Measurements from ENCODE around the gene GJD4.

GJD4 gene

GRCh38 chr10:35569111-35569707 is 35.9 kb upstream of the GJD4 start:
- TF ChIP-seq TAF1 (IDR thresholded peaks at IDR 0.05; ENCODE audit: borderline replicate concordance, low read depth, low read length) (no peak), POLR2A (IDR thresholded peaks at IDR 0.05; ENCODE audit: low read depth, low read length) (no peak), POLR2AphosphoS5 (IDR thresholded peaks at IDR 0.05; ENCODE audit: low read depth, low read length) (no peak)
- DNase-seq (ENCODE audit: insufficient read length) (no peak), FAIRE-seq (no peak)

- FAIRE-seq (no peak), DNase-seq (ENCODE audit: insufficient read length) (no peak)
- TF ChIP-seq TAF1 (IDR thresholded peaks at IDR 0.05; ENCODE audit: borderline replicate concordance, low read depth, low read length) = no peak
- TF ChIP-seq POLR2AphosphoS5 (IDR thresholded peaks at IDR 0.05; ENCODE audit: low read depth, low read length) = no peak
- TF ChIP-seq POLR2A (IDR thresholded peaks at IDR 0.05; ENCODE audit: low read depth, low read length) = no peak
Observed at GRCh38 chr10:35569836-35570235, 35.3 kb upstream of the GJD4 start.

DNA sequence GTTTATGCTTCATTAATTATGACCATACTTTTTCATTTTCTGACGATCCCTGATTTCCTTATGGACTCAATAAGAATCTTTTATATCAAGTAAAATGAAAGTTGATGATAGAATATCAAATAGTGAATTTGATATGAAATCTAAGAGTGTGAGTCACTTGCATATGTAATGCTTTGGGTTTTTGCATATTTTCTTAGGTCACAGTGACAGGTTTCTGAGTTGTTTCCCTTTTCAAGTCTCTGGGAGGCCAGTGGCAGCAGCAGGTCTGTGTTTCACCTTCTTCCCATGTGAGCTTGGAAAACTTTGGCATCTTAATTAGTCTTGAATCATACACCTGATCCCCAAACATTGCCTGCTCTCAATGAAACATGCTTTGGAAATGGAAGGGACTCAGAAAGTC is 34.7 kb upstream of the GJD4 start:
- no peak for DNase-seq (ENCODE audit: insufficient read length)
- no peak for FAIRE-seq
- no peak for TF ChIP-seq POLR2AphosphoS5 (IDR thresholded peaks at IDR 0.05; ENCODE audit: low read depth, low read length)
- TF ChIP-seq TAF1 (IDR thresholded peaks at IDR 0.05; ENCODE audit: borderline replicate concordance, low read depth, low read length) = no peak

DNA sequence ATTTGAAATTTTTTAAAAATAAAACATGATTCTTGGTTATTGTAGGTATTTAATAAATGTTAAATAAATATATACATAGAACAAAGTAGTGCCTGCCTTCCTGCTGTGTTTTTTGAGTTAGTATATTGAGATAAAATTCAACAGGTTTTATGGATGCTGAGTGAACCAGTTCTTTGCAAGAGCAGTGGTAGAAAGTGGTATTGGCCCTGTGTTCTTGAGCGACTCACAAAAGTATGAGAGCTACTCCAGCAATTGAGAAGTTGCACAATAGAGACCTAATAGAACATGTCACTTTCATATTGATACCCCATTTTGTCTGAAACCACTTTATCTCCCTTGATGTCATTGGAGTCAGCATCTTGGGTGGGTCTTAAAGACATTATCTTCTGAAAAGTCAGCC is 32.6 kb upstream of the GJD4 start:
- FAIRE-seq (no peak), DNase-seq (ENCODE audit: insufficient read length) (no peak)
- no peak for TF ChIP-seq POLR2AphosphoS5 (IDR thresholded peaks at IDR 0.05; ENCODE audit: low read depth, low read length)
- no peak for TF ChIP-seq POLR2A (IDR thresholded peaks at IDR 0.05; ENCODE audit: low read depth, low read length)
- TF ChIP-seq TAF1 (IDR thresholded peaks at IDR 0.05; ENCODE audit: borderline replicate concordance, low read depth, low read length) = no peak

DNA sequence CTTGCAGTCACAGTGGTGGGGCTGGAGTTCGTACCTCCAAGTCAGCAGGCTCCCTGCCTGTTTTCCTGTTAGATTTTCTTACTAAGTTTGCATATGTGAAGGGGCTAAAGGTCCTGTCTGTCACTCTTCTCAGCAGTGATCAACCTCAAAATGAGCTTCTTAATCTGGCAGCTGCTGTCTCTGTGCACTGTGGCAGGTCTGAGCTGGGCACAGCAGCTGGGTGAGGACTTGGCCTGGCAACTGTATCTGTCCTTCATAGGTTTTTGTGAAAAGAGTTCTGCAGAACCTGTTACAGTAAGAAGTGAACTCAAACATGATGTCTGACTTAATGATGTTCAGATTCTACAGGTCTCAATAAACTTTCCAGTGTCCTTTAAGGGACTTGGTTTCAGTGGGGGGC is 31.3 kb upstream of the GJD4 start:
- DNase-seq (ENCODE audit: insufficient read length) (no peak), FAIRE-seq (no peak)
- TF ChIP-seq TAF1 (IDR thresholded peaks at IDR 0.05; ENCODE audit: borderline replicate concordance, low read depth, low read length) (no peak), POLR2AphosphoS5 (IDR thresholded peaks at IDR 0.05; ENCODE audit: low read depth, low read length) (no peak), POLR2A (IDR thresholded peaks at IDR 0.05; ENCODE audit: low read depth, low read length) (no peak)

DNA sequence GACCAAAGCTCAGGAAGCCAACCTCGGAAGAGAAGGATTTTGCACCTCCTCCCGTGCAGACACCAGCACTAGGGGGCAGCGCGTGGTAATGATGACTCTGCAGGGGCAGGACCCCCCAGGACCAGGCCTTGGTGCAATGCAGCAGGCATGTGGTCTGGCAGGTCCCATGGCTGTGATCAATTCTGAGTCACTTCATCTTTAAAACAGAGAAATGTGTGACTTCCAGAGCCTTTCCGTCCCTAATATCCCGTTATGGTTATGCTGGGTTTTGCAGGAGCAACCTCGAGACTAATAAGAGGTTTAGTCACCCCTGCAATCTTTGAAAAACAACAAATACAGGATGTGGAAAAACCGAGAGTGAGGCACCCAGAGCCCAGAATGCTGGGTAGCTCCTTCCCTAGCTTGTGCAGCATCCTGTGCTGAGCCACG is 30.2 kb upstream of the GJD4 start:
- DNase-seq (ENCODE audit: insufficient read length) (no peak), FAIRE-seq (no peak)

GRCh38 chr10:35575640-35576039 is 29.5 kb upstream of the GJD4 start:
- FAIRE-seq (no peak), DNase-seq (ENCODE audit: insufficient read length) (no peak)
- no peak for TF ChIP-seq TAF1 (IDR thresholded peaks at IDR 0.05; ENCODE audit: borderline replicate concordance, low read depth, low read length)
- no peak for TF ChIP-seq POLR2A (IDR thresholded peaks at IDR 0.05; ENCODE audit: low read depth, low read length)
- no peak for TF ChIP-seq POLR2AphosphoS5 (IDR thresholded peaks at IDR 0.05; ENCODE audit: low read depth, low read length)

More for the DNA sequence above, 30.2 kb upstream of the GJD4 start:
- TF ChIP-seq TAF1 (IDR thresholded peaks at IDR 0.05; ENCODE audit: borderline replicate concordance, low read depth, low read length) (no peak), POLR2AphosphoS5 (IDR thresholded peaks at IDR 0.05; ENCODE audit: low read depth, low read length) (no peak), POLR2A (IDR thresholded peaks at IDR 0.05; ENCODE audit: low read depth, low read length) (no peak)

GRCh38 chr10:35576730-35577129 is 28.4 kb upstream of the GJD4 start:
- no peak for DNase-seq (ENCODE audit: insufficient read length)
- no peak for TF ChIP-seq TAF1 (IDR thresholded peaks at IDR 0.05; ENCODE audit: borderline replicate concordance, low read depth, low read length)
- no peak for FAIRE-seq

- no peak for TF ChIP-seq POLR2AphosphoS5 (IDR thresholded peaks at IDR 0.05; ENCODE audit: low read depth, low read length)
- no peak for TF ChIP-seq TAF1 (IDR thresholded peaks at IDR 0.05; ENCODE audit: borderline replicate concordance, low read depth, low read length)
- TF ChIP-seq POLR2A (IDR thresholded peaks at IDR 0.05; ENCODE audit: low read depth, low read length) = no peak
- FAIRE-seq = no peak
- no peak for DNase-seq (ENCODE audit: insufficient read length)
Observed at GRCh38 chr10:35577926-35578617, 27.1 kb upstream of the GJD4 start.

- no peak for FAIRE-seq
- DNase-seq (ENCODE audit: insufficient read length) = no peak
- TF ChIP-seq POLR2AphosphoS5 (IDR thresholded peaks at IDR 0.05; ENCODE audit: low read depth, low read length) = no peak
- no peak for TF ChIP-seq POLR2A (IDR thresholded peaks at IDR 0.05; ENCODE audit: low read depth, low read length)
- no peak for TF ChIP-seq TAF1 (IDR thresholded peaks at IDR 0.05; ENCODE audit: borderline replicate concordance, low read depth, low read length)
Observed at GRCh38 chr10:35578618-35578956, 26.6 kb upstream of the GJD4 start.

- no peak for FAIRE-seq
Observed at GRCh38 chr10:35579116-35579515, 26.0 kb upstream of the GJD4 start.

GRCh38 chr10:35579726-35580422 is 25.3 kb upstream of the GJD4 start:
- FAIRE-seq = no peak
- DNase-seq (ENCODE audit: insufficient read length) = no peak
- TF ChIP-seq POLR2AphosphoS5 (IDR thresholded peaks at IDR 0.05; ENCODE audit: low read depth, low read length) (no peak), POLR2A (IDR thresholded peaks at IDR 0.05; ENCODE audit: low read depth, low read length) (no peak), TAF1 (IDR thresholded peaks at IDR 0.05; ENCODE audit: borderline replicate concordance, low read depth, low read length) (no peak)

More at GRCh38 chr10:35579116-35579515, 26.0 kb upstream of the GJD4 start:
- no peak for DNase-seq (ENCODE audit: insufficient read length)
- no peak for TF ChIP-seq POLR2AphosphoS5 (IDR thresholded peaks at IDR 0.05; ENCODE audit: low read depth, low read length)
- TF ChIP-seq POLR2A (IDR thresholded peaks at IDR 0.05; ENCODE audit: low read depth, low read length) = no peak
- TF ChIP-seq TAF1 (IDR thresholded peaks at IDR 0.05; ENCODE audit: borderline replicate concordance, low read depth, low read length) = no peak

Measured in GM12892 (cell line).